ENCODE data around the gene METTL24.

METTL24 gene, protein sequence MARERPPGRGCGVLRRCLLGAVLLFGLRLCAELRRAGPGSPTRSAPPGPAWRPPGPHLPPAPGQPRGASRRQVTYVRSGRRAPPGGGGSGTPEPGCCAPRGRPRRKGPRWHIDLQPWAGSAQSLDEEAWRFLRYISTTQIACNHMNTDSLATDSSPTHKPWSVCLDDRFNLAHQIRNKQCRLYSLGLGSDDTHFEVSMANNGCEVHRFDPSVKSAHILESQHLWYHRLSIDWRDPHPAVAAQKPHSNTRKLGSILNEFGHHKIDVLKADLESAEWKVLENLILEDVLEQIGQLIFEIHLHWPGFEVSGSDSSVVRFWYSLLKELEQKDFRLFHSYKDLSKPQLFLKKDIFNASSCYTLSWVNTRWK

DNA sequence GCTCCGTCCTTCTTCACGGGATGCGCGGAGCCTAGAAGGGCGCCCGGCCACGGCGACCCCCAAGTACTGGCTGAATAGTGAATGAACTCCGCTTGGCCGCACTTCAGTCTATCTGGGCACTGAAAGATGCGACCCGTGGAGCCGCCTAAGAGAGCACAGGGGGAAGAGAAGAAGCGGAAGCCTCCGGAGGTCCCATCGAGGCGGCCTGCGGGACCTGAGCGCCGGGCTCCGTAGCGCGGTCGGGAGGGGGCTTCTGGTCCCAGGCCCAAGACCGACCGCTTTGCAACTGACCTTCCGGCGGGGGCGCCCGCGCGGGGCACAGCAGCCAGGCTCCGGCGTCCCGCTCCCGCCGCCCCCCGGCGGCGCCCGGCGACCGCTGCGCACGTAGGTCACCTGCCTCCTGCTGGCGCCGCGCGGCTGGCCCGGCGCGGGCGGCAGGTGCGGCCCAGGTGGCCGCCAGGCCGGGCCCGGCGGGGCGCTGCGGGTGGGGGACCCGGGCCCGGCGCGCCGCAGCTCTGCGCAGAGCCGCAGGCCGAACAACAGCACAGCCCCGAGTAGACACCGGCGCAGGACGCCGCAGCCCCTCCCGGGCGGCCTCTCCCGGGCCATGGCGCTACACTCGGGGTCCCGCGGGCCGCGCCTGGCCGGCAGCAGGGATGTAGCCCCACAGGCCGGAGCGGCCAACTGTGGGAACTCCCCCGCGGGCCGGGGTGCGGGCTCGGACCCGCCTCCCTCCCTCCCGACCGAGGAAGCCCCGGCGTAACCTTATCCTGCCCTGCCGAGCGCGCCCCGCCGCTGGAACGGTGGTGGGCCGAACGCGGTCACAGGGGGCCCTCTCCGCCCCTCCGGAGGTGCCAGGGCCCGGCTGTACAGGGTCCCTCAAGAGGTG, at the start of gene METTL24:
METTL24 (minus strand) TSS at position 686 of the 889 bp plus-strand sequence; CDS start at position 609, 77 bp downstream.
- DNase-seq: no peak

DNA sequence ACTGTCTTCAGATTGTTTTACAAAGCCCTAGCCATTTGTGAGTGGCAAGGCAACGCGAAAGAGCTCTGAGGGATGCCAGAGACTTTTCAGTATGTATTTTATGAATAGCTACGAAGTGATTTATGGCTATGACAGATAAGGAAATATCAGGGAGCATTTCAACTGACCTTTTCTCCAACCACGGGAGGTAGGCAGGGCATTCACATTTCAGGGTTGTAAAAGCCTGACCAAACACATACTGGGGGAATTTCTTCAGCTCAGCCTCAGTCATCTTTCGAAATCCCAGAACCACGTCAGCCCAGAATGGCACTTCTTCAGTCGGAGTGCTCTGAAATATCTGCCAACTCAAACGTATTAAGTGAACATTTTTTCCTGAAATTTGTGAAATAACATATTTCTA, 46.5 kb upstream of the METTL24 start:
- no peak for DNase-seq

DNA sequence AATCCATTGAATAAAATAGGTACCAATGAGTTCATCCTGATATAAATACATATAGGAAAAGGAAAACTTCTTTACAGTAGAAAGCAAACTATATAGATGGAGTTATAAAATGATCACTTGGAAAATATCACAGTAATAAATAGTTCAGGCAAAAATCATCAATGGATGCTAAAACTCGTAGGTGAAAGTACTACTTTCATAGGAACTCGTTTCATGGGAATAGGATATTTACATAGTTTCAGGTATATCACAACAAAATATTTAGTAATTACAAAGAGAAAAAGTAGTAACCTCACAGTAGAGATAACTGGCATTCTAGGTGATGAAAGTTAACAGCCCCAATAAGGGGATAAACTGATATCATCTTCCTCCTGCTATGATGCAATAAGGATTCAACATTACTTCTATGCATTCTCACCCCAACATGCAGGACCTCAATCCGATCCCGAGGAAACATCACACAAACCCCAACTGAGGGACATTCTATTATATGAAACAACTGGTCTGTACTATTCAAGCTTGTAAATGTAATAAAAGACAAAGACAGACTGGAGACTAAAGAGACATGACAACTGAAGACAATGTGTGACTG, 43.5 kb upstream of the METTL24 start:
- no peak for DNase-seq

DNA sequence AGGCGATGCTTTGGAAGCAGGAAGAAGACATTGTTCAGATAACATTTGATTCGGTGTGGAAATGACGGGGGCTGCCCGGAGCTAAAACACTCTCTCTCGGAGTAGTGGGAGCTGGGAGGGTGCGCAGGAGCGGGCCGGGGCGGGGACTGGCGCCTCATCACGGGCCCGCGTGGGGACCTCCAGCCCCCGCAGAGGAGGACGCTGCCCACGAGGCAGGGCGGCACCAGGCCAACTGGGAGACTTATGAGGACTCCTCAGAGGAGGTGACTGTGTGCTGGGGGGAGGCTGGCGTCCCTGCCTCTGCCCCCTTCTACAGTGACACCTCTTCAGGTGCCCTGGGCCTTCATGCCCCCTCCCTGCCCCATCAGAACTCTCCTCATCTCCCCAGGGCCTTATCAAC, 42.1 kb upstream of the METTL24 start:
- DNase-seq: no peak

DNA sequence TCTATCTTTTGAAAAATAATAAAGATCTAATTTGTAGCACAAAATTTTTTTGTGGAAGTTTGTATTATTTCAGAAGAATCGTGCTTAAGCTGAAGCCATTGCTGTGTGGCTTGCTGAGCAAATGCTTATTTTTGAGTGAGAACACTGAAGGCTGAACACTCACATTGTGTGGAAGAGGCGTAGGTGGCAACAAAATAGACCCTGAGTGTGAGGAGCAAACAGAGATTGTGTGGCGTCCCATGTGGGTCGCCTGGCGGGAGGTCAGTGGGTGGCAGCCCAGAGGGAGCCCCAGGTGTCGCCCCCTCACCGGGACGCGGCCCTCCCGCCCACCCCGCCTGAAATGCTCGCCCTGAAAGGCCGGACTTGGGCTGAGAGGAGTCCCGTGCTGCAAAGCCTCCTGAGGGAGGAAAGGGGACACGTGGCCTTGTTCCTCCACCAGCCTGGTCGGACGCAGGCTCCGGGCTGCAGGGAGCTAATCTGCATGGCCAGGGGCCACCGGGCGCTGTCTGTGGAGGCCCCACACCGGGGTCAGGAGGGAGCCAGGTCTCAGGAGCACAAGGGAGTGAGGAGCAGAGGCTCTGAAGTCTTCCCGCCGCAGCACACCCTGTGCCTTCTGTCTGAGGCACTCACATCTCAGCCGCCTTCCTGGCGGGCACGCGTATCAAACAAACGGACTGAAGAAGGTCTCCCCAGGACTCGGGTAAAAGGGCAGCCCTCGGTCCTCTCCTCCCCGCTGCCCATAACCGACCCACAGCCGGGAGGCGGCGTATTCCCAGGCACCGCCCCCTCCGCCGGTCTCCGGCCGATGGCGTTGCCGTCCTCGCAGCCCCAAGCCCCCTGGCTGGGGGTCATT, 41.3 kb upstream of the METTL24 start:
- no peak for DNase-seq

DNA sequence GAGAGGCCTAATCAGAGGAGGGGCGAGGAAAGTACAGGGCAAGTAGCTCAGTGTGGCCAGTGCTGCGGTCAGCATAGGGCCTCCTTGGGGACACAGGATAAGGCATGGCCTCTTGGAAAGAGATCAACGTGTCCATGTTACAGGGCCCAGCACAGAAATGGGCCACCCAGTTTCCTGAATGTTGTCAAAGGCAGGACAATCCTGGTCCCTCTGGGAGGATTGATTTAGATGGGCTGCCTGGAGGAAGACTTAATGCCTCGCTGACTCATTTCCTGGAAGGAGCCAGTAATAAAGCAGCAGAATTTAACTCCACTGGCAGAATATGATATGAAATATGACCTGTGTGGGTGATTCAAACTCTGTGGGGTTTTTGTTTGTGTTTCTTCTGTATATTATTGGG, 40.6 kb upstream of the METTL24 start:
- no peak for DNase-seq

- no peak for DNase-seq
Measured at GRCh38 chr6:110395221-110395620, 37.1 kb upstream of the METTL24 start.

DNA sequence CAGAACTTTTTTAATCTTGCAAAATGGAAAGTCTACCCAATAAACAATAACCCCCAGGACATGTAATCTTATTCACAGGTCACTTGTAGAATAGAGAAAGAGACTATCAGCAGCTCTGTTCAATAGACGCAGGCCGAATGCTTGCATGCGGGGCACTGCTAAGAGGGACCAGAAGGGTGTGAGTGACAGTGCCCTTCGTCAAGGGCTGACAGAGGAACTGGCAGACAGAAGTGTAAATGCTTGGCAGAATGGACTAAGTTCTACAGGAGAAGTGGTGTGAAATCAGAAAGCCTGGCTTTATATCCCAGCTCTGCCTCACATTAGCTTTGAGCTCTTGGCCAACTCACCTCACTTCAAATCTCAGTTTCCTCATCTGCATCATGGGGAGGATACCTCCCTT, 36.3 kb upstream of the METTL24 start:
- no peak for DNase-seq

GRCh38 chr6:110392727-110393126, 34.6 kb upstream of the METTL24 start:
- no peak for DNase-seq

GRCh38 chr6:110390404-110390803, 32.3 kb upstream of the METTL24 start:
- DNase-seq: no peak

DNA sequence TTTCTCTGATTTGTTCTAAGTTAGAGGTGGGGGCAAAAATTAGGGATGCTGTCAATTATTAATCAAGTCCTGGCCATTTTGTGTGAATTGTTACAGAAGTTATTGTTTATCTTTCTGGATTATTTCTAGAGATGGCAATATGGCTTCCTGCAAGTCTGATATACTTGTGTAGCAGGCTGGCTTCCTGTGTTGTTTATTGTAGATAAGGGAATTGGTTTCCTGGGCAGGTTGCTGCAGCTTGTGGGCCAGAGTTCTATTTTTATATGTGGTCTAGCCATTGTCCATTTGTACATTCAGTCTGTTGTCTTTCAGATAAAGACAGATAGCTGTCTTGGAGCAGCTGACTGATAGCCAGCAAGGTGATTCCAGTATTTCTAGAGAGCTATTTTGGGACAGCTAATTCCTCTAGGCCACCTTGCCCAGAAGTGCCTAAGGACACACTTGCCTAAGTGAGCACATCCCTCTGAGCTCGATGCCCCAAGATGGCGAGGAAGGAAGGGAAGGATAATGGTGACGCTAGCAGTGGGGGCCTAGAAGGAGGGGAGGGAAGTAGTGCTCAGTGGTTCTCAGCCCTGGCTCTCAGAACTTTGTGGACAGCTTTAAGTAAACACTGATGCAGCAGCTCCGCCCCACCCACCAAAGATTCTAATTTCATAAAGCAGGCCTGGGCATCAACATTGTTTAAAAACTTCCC, 31.7 kb upstream of the METTL24 start:
- no peak for DNase-seq

GRCh38 chr6:110387986-110388385, 29.8 kb upstream of the METTL24 start:
- DNase-seq: no peak

DNA sequence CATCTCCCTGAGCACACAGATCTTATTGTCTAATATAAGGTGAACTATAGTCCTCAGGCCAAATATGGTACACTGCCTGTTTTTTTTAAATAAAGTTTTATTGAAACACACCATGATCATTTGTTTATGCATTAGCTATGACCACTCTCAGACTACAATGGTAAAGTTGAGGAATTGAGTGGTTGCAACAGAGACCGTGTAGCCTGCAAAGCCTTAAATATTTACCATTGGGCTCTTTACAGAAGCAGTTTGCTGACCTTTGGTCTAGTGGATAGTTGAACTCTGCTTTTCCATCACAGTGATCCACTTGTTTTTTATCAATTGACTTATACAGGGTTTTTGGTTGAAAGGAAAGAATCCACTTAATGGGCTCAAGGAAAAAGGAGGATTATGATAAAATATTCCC, 27.3 kb upstream of the METTL24 start:
- DNase-seq: no peak

DNA sequence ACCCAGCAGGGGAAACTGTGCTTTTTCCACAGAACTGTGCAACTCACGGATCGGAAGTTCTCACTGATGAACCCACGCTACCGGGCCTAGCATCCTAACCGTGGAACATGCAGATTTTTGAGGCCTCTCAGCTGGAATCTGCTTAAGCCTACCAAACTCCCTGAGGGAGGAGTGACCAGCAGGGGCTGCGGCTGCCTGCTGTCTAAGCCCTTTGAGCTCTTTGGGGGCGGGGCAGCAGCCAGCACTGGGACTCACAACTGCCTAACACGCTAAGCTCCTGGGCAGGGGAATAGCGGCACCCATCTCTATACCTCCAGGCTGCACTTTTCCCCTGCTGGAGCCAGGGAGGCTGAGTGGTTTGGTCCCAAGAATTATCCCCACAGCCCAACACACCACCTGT, 20.4 kb upstream of the METTL24 start:
- DNase-seq: no peak

- DNase-seq: no peak
Measured at GRCh38 chr6:110369066-110369465, 10.9 kb upstream of the METTL24 start.

GRCh38 chr6:110368284-110368683, 10.1 kb upstream of the METTL24 start:
- no peak for DNase-seq

DNA sequence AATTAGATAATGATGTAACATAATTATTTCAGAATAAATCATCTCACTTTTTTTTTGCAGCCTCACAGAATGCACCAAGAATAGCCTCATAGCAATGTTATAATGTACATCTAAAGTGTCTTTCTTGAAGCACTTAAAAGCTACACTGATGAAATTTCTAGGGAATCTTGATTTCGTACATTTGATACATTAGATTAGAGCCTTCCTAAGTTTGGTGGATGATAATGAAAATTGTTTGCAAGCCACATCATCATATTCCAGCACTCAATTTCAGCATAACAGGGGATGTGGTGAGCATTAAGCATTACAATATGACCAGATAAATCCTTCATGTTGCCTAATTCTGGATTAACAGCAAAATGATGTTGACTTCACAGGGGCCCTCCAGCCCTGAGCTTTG, 9.7 kb upstream of the METTL24 start:
- DNase-seq: no peak

GRCh38 chr6:110366975-110367374, 8.8 kb upstream of the METTL24 start:
- DNase-seq: no peak

DNA sequence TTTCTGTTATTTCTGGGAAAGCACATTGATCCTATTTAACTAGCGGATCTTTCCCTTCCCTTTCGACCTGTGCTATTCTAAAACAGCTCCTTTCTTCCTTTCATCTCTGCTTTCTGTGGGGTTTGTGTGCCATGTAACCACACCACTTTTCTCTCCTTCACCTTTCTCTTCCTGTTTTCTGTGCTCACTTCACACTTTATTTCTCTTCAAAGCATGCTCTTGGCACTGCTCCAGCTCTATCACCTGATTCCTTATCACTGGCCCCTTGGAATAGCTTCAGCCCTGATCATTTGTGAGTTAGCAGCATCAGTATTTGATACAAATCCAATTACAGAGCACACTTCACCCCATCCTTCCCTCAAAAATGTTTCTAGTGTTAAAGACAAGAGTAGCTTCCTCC, 8.1 kb upstream of the METTL24 start:
- no peak for DNase-seq

DNA sequence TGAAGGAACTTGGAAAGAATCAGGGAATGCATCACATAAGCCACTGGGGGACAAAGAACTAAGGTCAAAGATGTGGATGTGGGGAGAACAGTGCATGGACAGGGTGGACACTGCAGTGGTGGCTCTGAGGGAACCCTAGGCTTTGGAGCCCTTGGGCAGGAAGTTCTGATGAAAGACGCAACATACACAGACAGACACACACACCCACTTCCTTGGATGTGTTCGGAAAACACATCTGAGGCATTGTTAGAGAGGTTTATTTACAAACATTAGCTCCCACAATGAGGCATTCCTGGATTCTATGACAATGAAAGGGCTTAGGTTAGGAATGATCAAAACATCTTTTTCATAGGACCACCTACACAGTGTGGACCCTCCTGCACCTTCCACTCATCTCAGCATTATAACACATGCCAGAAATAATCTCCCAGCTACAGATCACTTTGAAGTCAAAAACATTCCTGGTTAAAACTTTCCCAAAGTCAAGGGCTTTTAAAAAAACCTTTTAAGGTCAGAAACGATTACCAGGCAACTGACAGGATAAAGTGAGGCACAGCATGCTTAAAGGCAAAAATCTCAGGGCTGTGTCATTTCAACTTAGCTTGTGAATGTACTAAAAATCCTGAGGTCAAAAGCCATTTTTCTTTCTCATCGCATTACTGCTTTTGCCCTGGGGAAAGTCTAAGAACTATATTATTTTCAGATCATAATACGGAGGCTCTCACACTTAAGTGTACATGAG, 6.4 kb upstream of the METTL24 start:
- no peak for DNase-seq

- DNase-seq: no peak
Measured at GRCh38 chr6:110363748-110364147, 5.6 kb upstream of the METTL24 start.

Data from cortex of kidney (tissue), 1 donor.